ENCODE measurements around the gene CASTOR2.
"Not testable (repeated sequence)": the region's sequence is repeated elsewhere in the genome, so short reads cannot be mapped to it uniquely, and the experiment has no call there.

CASTOR2 gene

DNA sequence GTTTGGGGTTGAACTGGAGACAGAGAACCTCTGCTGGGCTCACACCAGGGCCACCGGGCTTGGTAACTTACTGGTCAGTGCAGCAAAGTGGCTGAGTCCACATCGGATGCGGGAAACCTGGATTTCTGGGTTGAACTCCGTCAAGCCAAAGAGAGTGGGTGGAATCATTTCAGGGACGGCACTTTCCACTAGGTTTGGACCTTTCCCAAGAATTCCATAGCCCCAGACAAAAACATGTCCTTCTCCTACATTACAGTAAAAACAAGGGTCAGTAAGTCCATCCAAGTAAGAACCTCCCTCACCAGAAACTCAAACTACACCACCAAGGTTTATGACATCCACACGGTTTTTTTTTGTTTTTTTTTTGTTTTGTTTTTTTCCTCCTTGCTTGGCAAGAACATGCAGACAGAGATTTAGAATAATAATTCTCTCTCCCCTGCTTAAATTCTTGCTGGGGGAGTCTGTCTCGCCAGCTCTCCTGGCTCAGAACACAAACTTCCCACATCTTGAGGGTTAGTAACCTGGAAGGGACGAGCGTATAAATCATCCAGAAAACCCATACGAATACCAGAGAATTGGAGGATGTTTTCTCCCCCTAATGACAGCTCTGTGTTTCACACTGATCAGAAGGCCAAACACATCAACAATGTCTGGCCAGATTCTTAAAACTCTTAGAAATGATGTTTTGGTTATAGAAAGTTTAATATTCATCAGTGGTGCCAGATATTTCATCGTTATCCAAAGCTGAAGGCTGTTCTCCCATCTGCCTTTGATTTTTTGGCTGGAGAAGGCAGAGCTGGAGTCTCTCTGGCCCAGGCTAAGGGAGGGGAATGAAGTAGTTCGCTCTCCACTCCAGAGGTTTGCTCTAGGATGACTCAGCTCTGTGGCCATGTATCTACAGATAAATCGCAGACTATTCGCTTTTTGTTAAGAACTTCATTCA is 91.6 kb downstream of the CASTOR2 start:
- peak; percentile 60 for DNase-seq

DNA sequence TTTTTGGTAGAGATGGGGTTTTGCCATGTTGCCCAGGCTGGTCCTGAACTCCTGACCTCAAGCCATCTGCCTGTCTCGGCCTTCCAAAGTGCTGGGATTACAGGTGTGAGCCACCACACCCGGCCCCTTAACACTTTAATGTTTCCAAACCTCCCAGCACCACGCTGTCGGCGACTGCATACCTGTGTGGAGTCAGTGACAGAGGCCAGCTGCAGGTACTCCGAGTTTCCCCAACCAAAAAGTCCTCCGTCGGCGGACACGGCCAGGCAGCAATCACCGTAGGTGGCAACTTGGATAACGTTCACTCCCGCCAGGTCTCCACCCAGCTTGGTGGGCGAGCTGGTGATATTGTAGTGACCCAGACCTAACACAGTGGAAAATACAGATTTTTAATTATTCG is 93.9 kb downstream of the CASTOR2 start:
- no peak for DNase-seq

DNA sequence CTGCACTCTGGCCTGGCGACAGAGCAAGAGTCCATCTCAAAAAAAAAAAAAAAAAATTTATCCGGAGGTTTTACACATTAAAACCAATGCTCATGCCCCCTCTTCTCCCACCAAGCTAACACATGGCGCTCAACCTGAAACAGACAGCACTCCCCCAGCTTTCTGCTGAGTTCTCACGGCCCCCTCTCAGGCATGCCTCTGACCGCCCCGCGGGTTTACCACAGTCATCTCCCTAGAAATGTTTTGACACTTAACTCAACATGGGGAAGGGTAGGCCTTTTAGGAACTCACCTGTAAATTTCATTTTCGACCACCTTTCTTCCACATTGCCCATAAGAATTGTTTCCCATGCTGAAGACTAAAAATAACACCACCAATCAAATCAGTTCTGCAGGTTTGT is 99.8 kb downstream of the CASTOR2 start:
- no peak for DNase-seq

DNA sequence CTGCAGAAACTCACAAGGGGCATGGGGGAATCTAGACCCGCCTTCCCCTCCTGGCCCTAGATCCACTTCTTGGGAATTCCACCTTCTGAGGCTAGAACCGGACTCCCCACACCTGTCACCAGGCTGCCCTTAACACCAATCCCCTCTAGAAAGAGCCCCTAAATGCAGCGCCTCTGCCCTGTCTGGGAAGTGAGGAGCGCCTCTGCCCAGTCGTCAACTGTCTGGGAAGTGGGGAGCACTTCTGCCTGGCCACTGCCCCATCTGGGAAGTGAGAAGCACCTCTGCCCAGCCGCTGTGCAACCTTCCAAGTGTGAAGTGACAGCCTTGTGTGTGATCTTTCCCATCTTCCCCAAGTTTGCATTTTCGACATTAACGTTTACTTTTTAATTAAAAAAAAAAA is 100.3 kb downstream of the CASTOR2 start:
- no peak for DNase-seq

DNA sequence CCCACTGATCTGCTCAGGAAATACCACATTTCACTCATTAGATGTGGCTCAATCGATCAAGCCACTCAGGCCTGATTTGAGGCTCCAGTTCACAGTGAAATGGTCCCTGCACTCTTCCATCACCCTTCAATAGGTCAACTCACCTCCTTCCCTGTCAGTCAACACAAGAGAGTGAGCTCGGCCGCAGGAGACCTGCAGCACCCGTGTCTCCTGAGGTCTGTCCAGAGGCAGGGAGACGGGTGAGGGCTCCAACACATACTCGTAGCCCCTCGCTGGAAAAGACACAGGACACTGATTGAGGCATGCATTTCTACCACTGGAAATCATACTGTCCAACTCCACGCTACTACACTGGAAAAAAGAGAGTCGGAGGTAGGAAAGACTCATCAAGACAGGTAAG is 102.0 kb downstream of the CASTOR2 start:
- no peak for DNase-seq

DNA sequence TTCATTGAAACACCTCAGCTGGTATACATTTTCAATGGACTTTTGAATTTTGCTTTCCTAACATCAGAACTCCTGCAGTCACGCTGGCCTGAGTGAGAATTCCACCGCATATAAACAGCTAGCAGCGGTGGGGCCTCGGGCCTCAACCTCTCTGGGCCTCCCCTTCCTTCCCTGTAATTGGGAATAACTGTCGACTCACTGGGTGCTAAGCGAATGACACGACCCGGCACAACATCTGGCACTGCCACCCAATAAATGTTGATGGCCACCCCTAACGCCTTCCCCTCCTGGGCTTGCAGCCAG is 108.4 kb downstream of the CASTOR2 start:
- DNase-seq: no peak

DNA sequence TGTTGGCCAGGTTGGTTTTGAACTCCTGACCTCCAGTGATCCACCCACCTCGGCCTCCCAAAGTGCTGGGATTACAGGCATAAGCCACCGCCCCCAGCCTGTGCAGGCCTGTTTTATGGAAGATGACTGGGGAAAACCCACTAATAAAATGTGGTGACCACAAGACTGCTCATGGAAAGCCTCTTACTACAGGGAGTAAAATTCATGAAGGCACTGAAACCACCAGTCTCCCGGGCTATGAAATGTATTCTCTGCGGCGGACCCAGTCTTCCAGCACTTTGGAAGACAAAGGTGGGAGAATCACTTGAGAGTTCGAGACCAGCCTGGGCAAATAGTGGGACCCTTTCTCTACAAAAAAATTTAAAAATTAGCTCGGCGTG is 109.7 kb downstream of the CASTOR2 start:
- not testable (repeated sequence) for DNase-seq

All from EL (cell line).